LNCaP clone FGC (cell line): Measurements from ENCODE around the gene PPP2R3B.
A peak's percentile ranks its signal among the peaks of the same experiment; 100 is the strongest.

Source experiments
- DNase-seq: peaks from one replicate; pipeline ENCODE4 v3.0.0-alpha.2; 2011; ENCODE audit warnings: low read depth
- H3K4me3 ChIP-seq: 2 replicates; pipeline ENCODE4 v1.5.1; 2011; ENCODE audit warnings: mild to moderate bottlenecking, low read depth, low read length, control low read depth
- CTCF ChIP-seq: IDR thresholded peaks from 2 replicates; pipeline ENCODE4 v1.5.1; 2012; ENCODE audit warnings: mild to moderate bottlenecking; ENCODE audit not compliant: control insufficient read depth, insufficient read depth; ENCODE audit errors: extremely low read depth

The PPP2R3B gene

GRCh38 chrX:429266-429825, 42.6 kb upstream of the PPP2R3B start:
- no peak for DNase-seq
- no peak overlapping the region for H3K4me3 ChIP-seq
- no peak for TF ChIP-seq CTCF

GRCh38 chrX:427812-428725, 41.4 kb upstream of the PPP2R3B start:
- peak; percentile 43 for TF ChIP-seq CTCF
- H3K4me3 ChIP-seq = no peak overlapping the region
- no peak for DNase-seq

DNA sequence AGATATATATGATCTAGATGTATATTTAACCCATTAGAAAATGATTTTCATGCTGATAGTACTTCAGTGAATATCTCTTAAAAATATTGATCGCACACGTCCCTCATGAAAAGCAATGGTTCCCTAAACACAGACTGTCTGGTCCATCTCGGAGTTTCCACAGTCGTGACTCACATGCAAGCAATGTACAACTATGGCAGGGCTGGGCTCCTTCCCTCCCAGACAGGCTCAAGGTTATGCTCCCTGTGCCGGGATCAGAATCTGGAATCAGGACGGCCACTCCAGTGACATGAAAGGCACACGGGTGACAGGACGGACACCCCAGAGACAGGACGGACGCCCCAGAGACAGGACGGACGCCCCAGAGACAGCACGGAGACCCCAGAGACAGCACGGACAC, 40.2 kb upstream of the PPP2R3B start:
- no peak overlapping the region for H3K4me3 ChIP-seq
- no peak for TF ChIP-seq CTCF
- DNase-seq = no peak

- TF ChIP-seq CTCF = no peak
- DNase-seq = no peak
- H3K4me3 ChIP-seq = no peak overlapping the region
Observed at GRCh38 chrX:425056-425455, 38.3 kb upstream of the PPP2R3B start.

- TF ChIP-seq CTCF = no peak
- no peak for DNase-seq
- no peak overlapping the region for H3K4me3 ChIP-seq
Observed at GRCh38 chrX:421646-422391, 35.1 kb upstream of the PPP2R3B start.

DNA sequence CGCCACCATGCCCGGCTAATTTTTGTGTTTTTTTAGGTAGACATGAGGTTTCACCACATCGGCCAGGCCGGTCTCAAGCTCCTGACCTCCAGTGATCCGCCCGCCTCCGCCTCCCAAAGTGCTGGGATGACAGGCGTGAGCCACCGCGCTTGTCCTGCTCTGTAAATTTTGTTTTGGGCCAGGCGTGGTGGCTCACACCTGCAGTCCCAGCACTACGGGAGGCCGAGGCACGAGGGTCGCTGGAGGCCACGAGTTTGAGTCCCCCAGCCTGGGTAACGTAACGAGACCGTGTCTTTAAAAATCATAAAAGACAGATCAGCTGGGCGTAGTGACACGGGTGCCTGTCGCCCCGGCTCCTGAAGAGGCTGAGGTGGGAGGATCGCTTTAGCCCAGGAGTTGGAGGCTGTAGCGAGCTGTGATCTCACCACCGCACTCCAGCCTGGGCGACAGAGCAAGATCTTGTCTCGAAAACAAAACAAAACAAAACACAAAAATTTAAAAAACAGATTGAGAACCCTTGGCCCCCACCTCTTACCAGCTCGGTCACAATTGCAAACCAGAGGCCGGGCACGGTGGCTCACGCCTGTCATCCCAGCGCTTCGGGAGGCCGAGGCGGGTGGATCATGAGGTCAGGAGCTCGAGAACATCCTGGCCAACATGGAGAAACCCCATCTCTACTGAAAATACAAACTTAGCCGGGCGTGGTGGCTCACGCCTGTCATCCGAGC, 34.0 kb upstream of the PPP2R3B start:
- DNase-seq = no peak
- no peak overlapping the region for H3K4me3 ChIP-seq
- TF ChIP-seq CTCF = no peak
